Left lung (tissue), 10 donors: ENCODE measurements around the gene ADGRA1. TPM values are rescaled to one million over a fixed set of nuclear protein-coding genes. Genes with fewer than 3 reads are reported as not detected.

ENCODE experiments used
- ATAC-seq: fragments of 200-7000 bp; cut with Tn5 transposase; one replicate; pipeline ENCODE4 v1.9.1; 2020; ENCODE audit warnings: moderate library complexity
- DNase-seq, 4 donors: peaks; one replicate each; pipeline ENCODE4 v3.0.0-alpha.2; 2013 to 2020
- H3K27ac ChIP-seq, 2 donors: fragments of 200-600 bp; sonication (generic) in 1 of 2; one replicate each; pipeline versions ENCODE4 v1.5.0 to v1.8.0; 2020 to 2021
- H3K27me3 ChIP-seq, 2 donors: fragments of 200-600 bp; sonication (generic) in 1 of 2; one replicate each; pipeline versions ENCODE4 v1.5.0 to v1.8.0; 2020 to 2021
- H3K36me3 ChIP-seq, 2 donors: fragments of 200-600 bp; sonication (generic) in 1 of 2; one replicate each; pipeline versions ENCODE4 v1.5.0 to v1.8.0; 2020 to 2021
- H3K4me1 ChIP-seq, 2 donors: fragments of 200-600 bp; one replicate each; pipeline ENCODE4 v1.8.0; 2021
- H3K4me3 ChIP-seq, 2 donors: fragments of 200-600 bp; sonication (generic) in 1 of 2; one replicate each; pipeline versions ENCODE4 v1.5.0 to v1.8.0; 2020 to 2021; ENCODE audit warnings: mild to moderate bottlenecking in 1 of 2
- H3K9me3 ChIP-seq, 2 donors: fragments of 200-600 bp; sonication (generic) in 1 of 2; one replicate each; pipeline versions ENCODE4 v1.5.0 to v1.8.0; 2020 to 2021
- CTCF ChIP-seq, 2 donors: fragments of 200-600 bp; sonication (generic) in 1 of 2; IDR thresholded peaks; one replicate each; pipeline versions ENCODE4 v1.5.0 to v1.8.0; 2021; ENCODE audit warnings: antibody characterized with exemption in 2 of 2
- intact Hi-C, 2 donors: fragments of 100-400 bp; cut with DNase I; formaldehyde crosslinking; loops; one replicate each; pipeline versions ENCODE4 v1.11.2 to v1.14.2; 2022
- polyA plus RNA-seq, 6 donors: library from polyadenylated mRNA; unstranded; fragments of 120-200 nt; gene quantifications; one replicate each; pipeline ENCODE4 v1.2.1, GENCODE V29; 2013; ENCODE audit not compliant: insufficient read length in 6 of 6
- total RNA-seq, 2 donors: library from RNA; stranded (reverse); fragmentation: NEBNext Ultra II Directional; extraction: Animal tissue kit (Norgen Biotek cat#: 25700); gene quantifications; one replicate each; pipeline ENCODE4 v1.2.1, GENCODE V29; 2021
- donor health status: DM: no; HTN: yes; CAD: no.
- donor health status: DM: no; HTN: no; CAD: no.

The ADGRA1 gene
- total and polyA plus RNA-seq, 8 donors = 0.07 to 0.24 (median 0.09) TPM; not detected in 1

DNA sequence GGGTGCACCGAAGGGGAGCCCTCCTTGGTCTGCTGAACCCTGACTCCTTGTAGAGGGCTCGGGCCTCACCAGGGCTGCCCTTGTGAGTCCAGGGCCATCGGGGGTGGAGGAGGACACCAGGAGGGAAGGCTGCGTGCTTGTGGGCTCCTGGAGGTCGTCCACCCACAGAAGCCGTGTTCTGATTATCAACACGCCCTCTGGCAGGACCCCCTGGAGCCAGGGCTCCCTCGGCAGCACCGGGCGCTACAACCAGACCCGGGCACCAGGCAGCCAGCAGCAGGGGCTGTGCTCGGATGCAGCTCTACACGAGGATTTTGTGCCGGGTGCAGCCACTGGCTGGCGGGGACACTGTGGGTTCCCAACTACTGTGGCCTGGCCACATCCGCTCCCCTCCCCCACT lies 6.1 kb upstream of the ADGRA1 start:
- Histone ChIP-seq H3K36me3 (no peaks in the 10 kb centered on the region), H3K4me1 (no peaks in the 10 kb centered on the region), H3K27ac (no peak overlapping the region), H3K9me3 (no peaks in the 10 kb centered on the region), H3K27me3 (peaks cover 5 to 75% of the 10 kb centered on the region in 2 donors), H3K4me3 (no peak overlapping the region)
- DNase-seq (no peak), ATAC-seq (no peak)
- no peak for TF ChIP-seq CTCF (IDR thresholded peaks at IDR 0.05)
- intact Hi-C loops = no loop called here

GRCh38 chr10:133082685-133083421 lies 4.9 kb upstream of the ADGRA1 start:
- Histone ChIP-seq H3K36me3 (no peaks in the 10 kb centered on the region), H3K27me3 (peaks cover 17 to 80% of the 10 kb centered on the region in 2 donors), H3K27ac (no peak overlapping the region), H3K9me3 (no peaks in the 10 kb centered on the region), H3K4me1 (peaks cover 0 to 5% of the 10 kb centered on the region in 2 donors), H3K4me3 (no peak overlapping the region)
- intact Hi-C loops = no loop called here
- no peak for TF ChIP-seq CTCF (IDR thresholded peaks at IDR 0.05)
- ATAC-seq (no peak), DNase-seq (peak in 1 of 4 donors; percentile 52)

GRCh38 chr10:133083422-133084100 lies 4.2 kb upstream of the ADGRA1 start:
- Histone ChIP-seq H3K36me3 (no peaks in the 10 kb centered on the region), H3K9me3 (no peaks in the 10 kb centered on the region), H3K27me3 (peaks cover 25 to 87% of the 10 kb centered on the region in 2 donors), H3K27ac (no peak overlapping the region), H3K4me1 (peaks cover 0 to 12% of the 10 kb centered on the region in 2 donors), H3K4me3 (no peak overlapping the region)
- no peak for TF ChIP-seq CTCF (IDR thresholded peaks at IDR 0.05)
- DNase-seq = peak in 1 of 4 donors; percentile 73
- no peak for ATAC-seq
- intact Hi-C loops = no loop called here

GRCh38 chr10:133084491-133084890 lies 3.2 kb upstream of the ADGRA1 start:
- no peak overlapping the region for H3K27ac ChIP-seq
- H3K4me3 ChIP-seq = no peak overlapping the region
- H3K9me3 ChIP-seq = no peaks in the 10 kb centered on the region
- no peaks in the 10 kb centered on the region for H3K36me3 ChIP-seq
- no peak for TF ChIP-seq CTCF (IDR thresholded peaks at IDR 0.05)
- intact Hi-C loops = no loop called here
- DNase-seq (peak in 1 of 4 donors; percentile 68), ATAC-seq (no peak)
- H3K4me1 ChIP-seq = peaks cover 0 to 12% of the 10 kb centered on the region in 2 donors
- H3K27me3 ChIP-seq = peaks cover 34 to 97% of the 10 kb centered on the region in 2 donors
